HG02588 (cell line): Measurements from ENCODE around the gene PFDN2.
A peak's percentile ranks its signal among the peaks of the same experiment; 100 is the strongest.

Source experiments
- ATAC-seq: cut with Tn5 transposase; IDR thresholded peaks from one replicate; pipeline ENCODE4 v1.9.1; 2021; ENCODE audit warnings: mild to moderate bottlenecking, moderate library complexity; ENCODE audit not compliant: unreplicated experiment

Gene PFDN2

GRCh38 chr1:161106431-161106830 lies 11.4 kb downstream of the PFDN2 start:
- no peak for ATAC-seq

GRCh38 chr1:161100556-161100955 lies 17.3 kb downstream of the PFDN2 start:
- ATAC-seq: no peak

- ATAC-seq: no peak
Measured at GRCh38 chr1:161099090-161099802, 18.6 kb downstream of the PFDN2 start.

- peak; percentile 65 for ATAC-seq
Measured at GRCh38 chr1:161098210-161099068, 19.4 kb downstream of the PFDN2 start, which contains the start of gene KLHDC9. Gene KLHDC9, plus strand, starts transcription at chr1:161098361. Its CDS starts 175 bp downstream, at chr1:161098536.

- ATAC-seq: no peak
Measured at GRCh38 chr1:161096530-161096929, 21.3 kb downstream of the PFDN2 start.

- ATAC-seq: no peak
Measured at GRCh38 chr1:161096015-161096414, 21.8 kb downstream of the PFDN2 start.

- ATAC-seq: no peak
Measured at GRCh38 chr1:161095230-161095629, 22.6 kb downstream of the PFDN2 start.

- ATAC-seq: no peak
Measured at GRCh38 chr1:161094481-161094880, 23.4 kb downstream of the PFDN2 start.

GRCh38 chr1:161092621-161093028 lies 25.2 kb downstream of the PFDN2 start:
- no peak for ATAC-seq

- no peak for ATAC-seq
Measured at GRCh38 chr1:161091796-161092507, 25.9 kb downstream of the PFDN2 start.

GRCh38 chr1:161091093-161091492 lies 26.7 kb downstream of the PFDN2 start:
- ATAC-seq: no peak

GRCh38 chr1:161090617-161091016 lies 27.2 kb downstream of the PFDN2 start:
- no peak for ATAC-seq

GRCh38 chr1:161089938-161090337 lies 27.9 kb downstream of the PFDN2 start:
- ATAC-seq: no peak

GRCh38 chr1:161089251-161089924 lies 28.4 kb downstream of the PFDN2 start, which contains the start of gene NECTIN4:
Gene NECTIN4, minus strand, starts transcription at chr1:161089558. Its CDS starts 262 bp downstream, at chr1:161089296.
- ATAC-seq: no peak

- no peak for ATAC-seq
Measured at GRCh38 chr1:161088587-161089110, 29.2 kb downstream of the PFDN2 start.

- no peak for ATAC-seq
Measured at GRCh38 chr1:161086457-161086856, 31.4 kb downstream of the PFDN2 start.

GRCh38 chr1:161085165-161085564 lies 32.7 kb downstream of the PFDN2 start:
- no peak for ATAC-seq

- ATAC-seq: no peak
Measured at GRCh38 chr1:161084597-161084988, 33.2 kb downstream of the PFDN2 start.

- no peak for ATAC-seq
Measured at GRCh38 chr1:161083748-161084596, 33.9 kb downstream of the PFDN2 start.
